NCI-H774 (cell line): ENCODE measurements around the gene PKN1.

Experiments
- DNase-seq: peaks from one replicate; lab custom pipeline; 2025; lab: John Stamatoyannopoulos, UW

PKN1 gene

GRCh38 chr19:14406645-14407401, 26.3 kb upstream of the PKN1 start:
- DNase-seq, result no peak

DNA sequence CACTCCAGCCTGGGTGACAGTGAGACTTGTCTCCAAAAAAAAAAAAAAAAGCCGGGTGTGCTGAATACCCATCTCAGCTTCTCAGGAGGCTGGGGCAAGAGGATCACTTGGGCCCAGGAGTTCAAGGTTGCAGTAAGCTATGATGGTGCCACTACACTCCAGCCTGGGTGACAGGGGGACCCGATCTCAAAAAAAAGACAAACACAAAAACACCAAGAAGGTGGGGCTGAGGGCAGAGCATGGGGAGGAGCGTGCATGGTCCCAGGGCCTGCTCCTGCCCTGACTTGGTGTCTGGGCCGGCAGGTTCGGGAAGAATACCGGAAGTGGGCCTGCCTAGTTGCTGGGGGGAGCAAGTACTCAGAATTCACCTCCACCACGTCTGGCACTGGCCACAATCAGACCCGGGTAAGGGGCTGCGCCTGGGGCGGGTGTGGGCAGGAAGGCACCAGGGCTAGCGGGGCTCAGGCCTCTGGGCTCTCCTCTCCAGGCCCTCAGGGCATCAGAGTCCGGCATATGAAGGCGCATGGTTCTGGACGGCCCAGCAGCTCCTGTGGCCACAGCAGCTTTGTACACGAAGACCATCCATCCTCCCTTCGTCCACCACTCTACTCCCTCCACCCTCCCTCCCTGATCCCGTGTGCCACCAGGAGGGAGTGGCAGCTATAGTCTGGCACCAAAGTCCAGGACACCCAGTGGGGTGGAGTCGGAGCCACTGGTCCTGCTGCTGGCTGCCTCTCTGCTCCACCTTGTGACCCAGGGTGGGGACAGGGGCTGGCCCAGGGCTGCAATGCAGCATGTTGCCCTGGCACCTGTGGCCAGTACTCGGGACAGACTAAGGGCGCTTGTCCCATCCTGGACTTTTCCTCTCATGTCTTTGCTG, 25.3 kb upstream of the PKN1 start:
- DNase-seq, result no peak

GRCh38 chr19:14408491-14409145, 24.5 kb upstream of the PKN1 start:
- DNase-seq, result no peak

DNA sequence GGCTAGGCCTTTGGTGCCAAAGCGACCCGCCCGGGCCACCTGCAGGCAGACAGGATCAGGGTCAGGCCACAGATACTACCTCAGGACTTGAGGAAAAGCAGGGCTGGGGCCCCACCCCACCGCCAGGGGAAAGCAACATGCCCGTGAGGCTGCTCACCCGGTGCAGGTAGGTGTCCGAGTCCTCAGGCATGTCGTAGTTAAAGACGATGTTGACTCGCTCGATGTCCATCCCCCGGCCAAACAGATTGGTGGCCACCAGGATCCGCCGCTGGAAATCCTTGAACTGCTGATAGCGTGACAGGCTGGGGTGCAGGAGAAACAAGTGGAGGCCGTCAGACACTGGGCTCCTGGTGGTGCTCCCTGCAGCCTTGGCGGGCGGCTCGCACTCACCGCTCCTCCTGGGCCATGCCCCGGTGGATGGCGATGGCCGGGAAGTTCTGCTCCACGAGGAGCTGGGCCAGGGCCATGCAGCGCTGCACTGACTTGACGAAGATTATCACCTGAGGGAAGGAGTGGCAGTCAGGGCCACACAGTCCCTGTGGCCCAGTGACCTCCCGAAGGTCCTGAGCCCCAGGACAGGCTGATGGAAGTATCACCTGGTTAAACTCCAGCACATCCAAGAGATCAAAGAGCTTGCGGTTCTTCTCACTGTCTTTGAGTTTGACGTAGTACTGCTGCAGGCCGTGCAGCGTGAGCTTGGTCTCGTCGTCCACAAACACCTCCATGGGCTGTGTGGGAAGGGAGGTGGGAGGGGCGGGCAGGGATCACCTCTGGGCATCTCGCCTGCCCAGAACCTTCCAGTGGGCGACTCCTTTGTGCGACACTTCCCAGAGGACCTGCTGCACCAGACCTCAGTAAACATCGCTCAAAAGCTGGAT, 23.7 kb upstream of the PKN1 start:
- DNase-seq, result no peak

DNA sequence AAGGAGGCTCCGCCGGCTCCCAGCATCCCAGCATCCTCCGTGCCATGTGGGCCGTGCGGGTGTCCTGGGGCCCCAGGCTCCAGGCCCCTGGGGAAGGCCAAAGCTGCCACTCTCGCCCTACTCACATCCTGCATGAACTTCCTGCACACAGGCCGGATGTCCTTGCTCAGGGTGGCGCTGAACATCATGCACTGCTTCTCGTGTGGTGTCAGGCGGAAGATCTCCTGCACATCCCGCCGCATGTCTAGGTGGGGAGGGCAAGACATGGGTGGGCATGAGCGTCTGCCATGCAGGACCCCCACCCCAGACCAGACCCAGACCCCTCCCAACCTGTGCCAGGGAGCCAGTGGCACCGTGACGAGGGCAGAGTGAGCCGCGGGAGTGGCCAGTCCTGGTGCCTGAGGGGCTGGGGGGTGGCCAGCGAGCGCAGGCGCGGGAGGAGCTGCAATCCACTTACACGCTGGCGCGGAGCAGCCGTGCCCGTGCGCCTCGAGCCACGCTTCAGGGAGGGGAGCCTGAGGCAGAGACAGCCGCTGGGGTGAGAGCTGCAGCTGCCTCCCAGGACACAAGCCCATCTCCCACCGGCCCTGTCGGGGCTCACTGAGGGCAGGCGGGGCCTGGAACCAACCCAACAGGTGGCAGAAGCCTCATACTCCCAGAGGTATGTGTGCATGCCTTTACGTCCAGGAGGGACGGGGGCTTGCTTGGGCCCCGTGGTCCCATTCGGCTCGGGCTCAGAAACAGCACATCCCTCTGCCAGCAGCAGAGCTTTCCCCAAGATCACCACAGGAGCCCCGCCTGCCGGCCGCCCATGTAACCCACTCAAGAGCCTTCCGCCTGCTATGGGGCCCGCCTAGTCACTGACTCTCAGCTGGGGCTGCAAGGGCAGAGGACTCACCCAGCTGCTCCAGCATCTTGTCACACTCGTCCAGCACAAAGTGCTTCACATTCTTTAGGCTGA, 22.7 kb upstream of the PKN1 start:
- DNase-seq, result no peak

DNA sequence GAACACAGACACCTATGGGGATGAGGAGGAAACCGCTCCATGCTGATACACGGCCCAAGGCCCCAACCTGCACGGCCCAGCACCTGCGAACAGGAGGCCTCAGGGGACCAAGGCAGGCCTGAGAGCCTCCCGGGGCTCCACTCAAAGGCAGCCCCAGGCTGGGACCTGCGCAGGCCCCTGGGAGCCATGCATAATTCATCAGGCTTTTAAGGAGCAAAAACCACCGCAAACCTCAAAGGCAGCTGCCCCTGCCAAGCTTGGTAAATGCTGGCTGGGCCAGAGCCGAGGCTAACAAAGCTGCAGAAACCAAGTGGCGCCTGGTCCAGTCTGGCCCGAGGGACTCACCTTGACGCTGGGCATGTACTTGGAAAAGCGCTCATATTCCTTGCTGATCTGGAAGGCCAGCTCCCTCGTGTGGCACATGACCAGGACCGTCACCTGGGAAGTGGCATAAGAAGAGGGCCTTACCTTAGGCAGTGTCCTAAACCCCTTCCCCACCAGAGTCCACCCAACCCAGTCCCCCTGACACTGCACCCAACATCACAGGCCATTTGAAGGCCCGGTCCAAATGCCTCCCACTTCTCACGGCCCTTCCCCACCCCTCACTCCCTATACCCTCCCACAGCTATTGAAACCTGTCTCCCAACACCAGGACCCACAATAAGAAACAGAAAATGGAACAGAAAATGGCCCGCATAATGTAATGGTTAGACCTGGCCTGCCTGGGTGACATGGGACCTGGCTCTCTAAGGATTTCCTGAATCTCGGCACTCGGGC, 21.8 kb upstream of the PKN1 start:
- DNase-seq, result no peak

DNA sequence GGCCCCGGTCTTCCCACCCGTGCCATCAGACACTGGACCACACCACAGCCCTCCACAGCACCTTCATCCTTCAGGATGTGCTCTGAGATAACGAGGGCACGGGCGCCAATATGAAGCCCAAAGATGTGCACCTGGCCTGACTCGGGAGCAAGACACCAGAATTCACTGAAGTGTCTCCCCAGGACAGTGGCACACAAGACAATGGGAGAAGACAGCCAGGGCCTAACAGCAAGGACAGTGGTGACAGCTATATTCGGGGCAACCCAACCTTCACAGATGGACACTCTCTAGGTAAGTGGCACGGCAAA, 21.2 kb upstream of the PKN1 start:
- no peak for DNase-seq

DNA sequence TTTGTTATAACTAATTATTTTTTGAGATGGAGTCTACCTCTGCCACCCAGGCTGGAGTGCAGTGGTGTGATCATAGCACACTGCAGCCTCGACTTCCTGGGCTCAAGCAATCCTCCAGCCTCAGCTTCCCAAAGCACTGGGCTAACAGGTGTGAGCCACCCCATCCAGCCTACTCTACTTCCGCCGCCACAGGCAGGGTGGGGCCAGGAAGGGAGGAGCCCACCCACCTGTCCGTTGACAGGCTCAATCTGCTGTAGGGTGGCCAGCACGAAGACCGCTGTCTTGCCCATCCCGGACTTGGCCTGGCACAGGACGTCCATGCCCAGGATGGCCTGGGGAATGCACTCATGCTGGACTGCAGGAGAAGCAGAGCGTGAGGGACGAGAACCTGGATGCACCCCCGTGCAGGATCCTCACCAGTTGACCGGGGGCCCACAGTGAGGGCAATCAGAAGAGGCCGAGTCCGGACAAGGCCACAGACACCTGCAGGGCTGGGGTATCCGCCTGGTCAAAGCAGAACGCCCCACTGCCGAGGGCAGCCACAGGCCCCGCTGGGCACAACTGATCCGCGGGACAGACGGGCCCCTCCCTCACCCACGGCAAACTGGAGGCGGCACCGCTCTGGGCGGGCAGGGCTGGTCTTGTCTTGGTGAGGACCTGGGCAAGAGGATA, 20.6 kb upstream of the PKN1 start:
- DNase-seq, result no peak

- DNase-seq, result no peak
These were observed 20.0 kb upstream of the PKN1 start for GRCh38 chr19:14412996-14413692.

- DNase-seq, result no peak
These were observed 19.4 kb upstream of the PKN1 start for GRCh38 chr19:14413693-14414181.

DNA sequence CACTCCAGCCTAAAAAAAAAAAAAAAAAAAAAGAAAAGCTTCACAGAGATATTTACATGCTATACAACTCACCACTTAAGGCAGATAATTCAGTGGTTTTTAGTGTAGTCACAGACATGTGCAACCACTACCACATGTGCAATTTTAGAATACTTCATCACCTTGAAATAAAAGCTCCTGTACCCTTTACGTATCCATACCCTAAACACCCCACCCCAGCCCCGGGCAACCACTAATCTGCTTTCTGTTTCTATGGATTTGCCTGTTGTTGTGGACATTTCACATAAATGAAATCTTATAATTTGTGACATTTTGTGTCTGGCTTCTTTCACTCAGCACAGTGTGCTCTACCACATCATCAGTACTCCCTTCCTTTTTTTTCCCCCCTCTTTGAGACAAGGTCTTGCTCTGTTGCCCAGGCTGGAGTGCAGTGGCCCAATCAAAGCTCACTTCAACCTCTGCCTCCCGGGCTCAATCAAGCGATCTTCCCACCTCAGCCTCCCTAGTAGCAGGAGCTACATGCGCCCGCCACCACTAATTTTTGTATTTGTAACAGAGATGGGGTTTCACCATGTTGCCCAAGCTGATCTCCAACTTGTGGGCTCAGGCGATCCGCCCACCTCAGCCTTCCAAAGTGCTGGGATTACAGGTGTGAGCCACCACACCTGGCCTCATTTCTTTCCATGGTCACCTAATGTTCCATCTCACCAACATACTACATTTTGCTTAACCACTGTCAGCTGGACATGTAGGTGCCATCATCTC, 18.0 kb upstream of the PKN1 start:
- DNase-seq, result no peak

DNA sequence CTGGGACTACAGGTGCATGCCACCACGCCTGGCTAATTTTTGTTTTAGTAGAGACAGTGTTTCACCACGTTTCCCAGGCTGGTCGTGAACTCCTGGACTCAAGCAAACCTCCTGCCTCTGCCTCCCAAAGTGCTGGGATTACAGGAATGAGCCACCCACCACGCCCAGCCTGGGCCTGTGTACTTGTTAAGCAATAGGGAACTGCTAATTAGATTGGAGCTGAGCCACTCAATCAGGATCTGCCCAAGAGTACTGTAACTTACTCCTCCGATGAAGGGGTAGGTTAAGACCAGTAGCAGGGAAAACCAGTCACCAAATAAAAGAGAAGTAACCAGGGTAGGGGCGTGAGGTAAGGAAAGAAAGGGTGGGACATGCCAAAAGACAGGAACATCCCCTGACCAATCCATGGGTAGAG, 16.3 kb upstream of the PKN1 start:
- no peak for DNase-seq

DNA sequence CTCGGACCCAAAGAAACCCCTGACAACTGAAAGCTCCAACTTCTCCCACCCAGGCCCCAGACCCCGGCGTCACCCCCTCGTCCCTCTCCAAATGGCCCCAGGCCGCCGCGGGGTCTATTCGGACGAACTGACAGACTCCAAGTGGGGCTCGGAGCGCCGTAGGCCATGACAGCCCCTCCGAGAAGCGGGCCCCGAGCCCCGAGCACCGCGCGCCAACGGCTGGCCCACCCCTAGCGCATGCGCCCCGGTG, 14.3 kb upstream of the PKN1 start:
- no peak for DNase-seq

DNA sequence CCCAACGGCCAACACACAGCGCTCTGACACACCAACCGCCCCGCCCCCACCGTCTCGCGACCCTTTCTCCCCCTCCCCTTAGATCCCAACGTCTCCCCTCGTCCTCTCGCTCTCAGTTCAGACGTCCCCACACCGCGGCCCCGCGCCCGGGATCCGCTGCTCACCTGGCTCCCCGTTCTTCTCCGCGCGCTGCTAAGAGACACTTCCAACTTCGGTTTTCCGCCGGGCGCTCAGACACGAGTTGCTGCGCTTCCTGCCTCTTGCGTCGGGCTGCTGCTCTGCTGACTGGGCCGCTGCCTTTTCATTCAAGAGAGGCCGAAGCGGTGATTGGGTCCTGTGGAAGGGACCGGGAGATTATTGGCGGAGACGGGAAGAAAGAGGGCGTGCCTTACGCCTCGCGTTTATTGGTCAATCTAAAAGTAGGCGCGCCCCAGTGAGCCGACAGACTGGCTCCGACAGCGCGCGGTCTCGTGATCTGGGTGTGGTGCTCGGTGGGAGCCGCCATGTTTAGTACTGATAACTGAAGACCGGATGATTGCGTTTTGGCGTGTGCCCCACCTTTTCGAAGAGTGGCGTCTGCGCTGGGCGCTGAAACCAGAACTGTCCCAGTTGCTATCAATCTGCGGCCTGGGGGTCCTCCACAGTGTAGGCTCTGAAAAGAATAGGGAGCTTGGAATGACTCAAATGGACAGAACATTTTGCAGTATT, 13.8 kb upstream of the PKN1 start, which contains the start of gene DDX39A:
Gene DDX39A, minus strand, starts transcription at position 236 of the 708 bp plus-strand sequence. CDS start 6,121 bp downstream, outside the sequence.
- peak; percentile 99 for DNase-seq

DNA sequence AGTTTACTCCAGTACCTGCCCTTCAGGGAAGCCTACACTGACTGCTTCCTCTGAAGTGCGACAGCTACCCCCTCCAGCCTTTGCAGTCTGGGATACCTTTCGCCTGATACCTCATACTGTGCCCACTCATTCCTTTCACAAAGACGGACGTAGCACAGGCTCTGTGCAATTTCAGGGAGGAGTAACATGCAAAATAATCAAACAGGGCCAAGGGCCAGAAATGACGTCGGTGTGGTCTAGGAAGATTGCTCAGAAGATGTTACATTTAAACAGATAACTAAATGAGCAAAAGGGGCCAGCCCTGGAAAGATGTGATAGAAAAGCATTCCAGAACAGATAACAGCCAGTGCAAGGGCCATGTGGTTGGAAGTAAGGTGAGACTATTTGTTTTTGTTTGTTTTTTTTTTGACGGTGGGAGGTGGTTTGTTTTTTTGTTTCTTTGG, 7.4 kb upstream of the PKN1 start:
- DNase-seq, result no peak

- no peak for DNase-seq
These were observed 5.6 kb upstream of the PKN1 start for GRCh38 chr19:14427461-14427860.

DNA sequence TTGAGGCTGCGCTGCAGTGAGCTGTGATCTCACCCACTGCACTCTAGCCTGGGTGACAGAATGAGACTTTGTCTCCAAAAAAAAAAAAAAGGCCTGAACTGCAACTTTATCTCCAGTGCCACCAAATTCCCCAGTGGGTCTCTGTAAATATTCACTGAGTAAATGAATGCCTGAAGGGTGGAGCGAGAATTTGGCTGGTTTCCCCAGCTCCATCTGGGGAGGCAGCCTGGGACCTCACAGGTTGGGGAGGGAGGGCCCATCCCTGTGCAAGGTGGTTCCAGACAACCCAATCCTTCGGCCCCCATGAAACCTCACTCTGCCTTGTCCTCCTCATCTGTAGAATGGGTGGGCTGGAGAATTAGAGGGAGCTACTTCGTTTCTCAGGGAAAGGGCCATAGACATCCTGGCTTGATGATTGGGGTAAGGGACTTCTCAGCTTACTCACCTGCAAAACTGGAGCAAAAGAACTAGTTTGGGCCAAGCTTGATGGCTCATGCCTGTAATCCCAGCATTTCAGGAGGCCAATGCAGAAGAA, 4.2 kb upstream of the PKN1 start:
- no peak for DNase-seq
